AG09309 (cell line): ENCODE results near the gene DDX21.
"Not testable (repeated sequence)": the region's sequence is repeated elsewhere in the genome, so short reads cannot be mapped to it uniquely, and the experiment has no call there.

ENCODE experiments used
- DNase-seq: peaks from one replicate; pipeline ENCODE4 v3.0.0-alpha.2; 2010; ENCODE audit warnings: low read depth
- H3K4me3 ChIP-seq: 2 replicates; pipeline ENCODE4 v1.5.1; 2011; ENCODE audit warnings: mild to moderate bottlenecking, low read depth, low read length, moderate library complexity; ENCODE audit not compliant: control insufficient read depth
- CTCF ChIP-seq: IDR thresholded peaks from 2 replicates; pipeline ENCODE4 v1.5.1; 2011; ENCODE audit warnings: mild to moderate bottlenecking, low read depth, low read length, inconsistent platforms; ENCODE audit not compliant: insufficient read depth, control insufficient read depth; ENCODE audit errors: missing control alignments

The DDX21 gene

GRCh38 chr10:68938884-68939283 lies 17.1 kb upstream of the DDX21 start:
- no peak for DNase-seq
- TF ChIP-seq CTCF = no peak
- H3K4me3 ChIP-seq = no peak overlapping the region

- not testable (repeated sequence) for H3K4me3 ChIP-seq, DNase-seq
These were observed 15.1 kb upstream of the DDX21 start for GRCh38 chr10:68940917-68941316.

GRCh38 chr10:68950598-68950997 lies 5.4 kb upstream of the DDX21 start:
- DNase-seq = no peak
- H3K4me3 ChIP-seq = no peak overlapping the region
- TF ChIP-seq CTCF = no peak

- H3K4me3 ChIP-seq = no peak overlapping the region
- no peak for DNase-seq
- no peak for TF ChIP-seq CTCF
These were observed 1.1 kb upstream of the DDX21 start for GRCh38 chr10:68954904-68955303.

GRCh38 chr10:68955355-68955831 lies 577 bp upstream of the DDX21 start:
- no peak for TF ChIP-seq CTCF
- no peak for DNase-seq
- H3K4me3 ChIP-seq = peak overlapping the region; percentile 98

- no peak for DNase-seq
- no peak for TF ChIP-seq CTCF
- peak overlapping the region; percentile 98 for H3K4me3 ChIP-seq
These were observed 1.3 kb downstream of the DDX21 start for GRCh38 chr10:68957284-68957615.

GRCh38 chr10:68957654-68958053 lies 1.7 kb downstream of the DDX21 start:
- DNase-seq = no peak
- TF ChIP-seq CTCF = no peak
- peak overlapping the region; percentile 98 for H3K4me3 ChIP-seq
